Naive B cell (primary cell): ENCODE data around the gene VAT1. TPM values are rescaled to one million over a fixed set of nuclear protein-coding genes. Genes with fewer than 3 reads are reported as not detected.
"Not testable (repeated sequence)": the region's sequence is repeated elsewhere in the genome, so short reads cannot be mapped to it uniquely, and the experiment has no call there.

Experiments used
- ATAC-seq, 2 donors: fragments of 150-1000 bp; cut with Tn5 transposase; 2 replicates each; pipeline ENCODE4 v1.10.0; 2021; ENCODE audit warnings: low read depth in 2 of 2, mild to moderate bottlenecking in 2 of 2, moderate library complexity in 2 of 2
- DNase-seq: peaks from one replicate; pipeline ENCODE4 v3.0.0; 2022
- H3K27ac Mint-ChIP-seq, 6 donors: one replicate each; pipeline ENCODE4 v1.8.0; 2020 to 2022; ENCODE audit warnings: mild to moderate bottlenecking in 6 of 6, mixed read lengths in 6 of 6, moderate library complexity in 5 of 6, inconsistent platforms in 2 of 6
- H3K27me3 Mint-ChIP-seq, 3 donors: one replicate each; pipeline ENCODE4 v1.8.0; 2021 to 2022; ENCODE audit warnings: mixed read lengths in 3 of 3, mild to moderate bottlenecking in 1 of 3
- H3K36me3 Mint-ChIP-seq, 2 donors: one replicate each; pipeline ENCODE4 v1.8.0; 2020 to 2022; ENCODE audit warnings: mixed read lengths in 2 of 2, inconsistent platforms in 1 of 2, mild to moderate bottlenecking in 1 of 2
- H3K4me1 Mint-ChIP-seq, 3 donors: one replicate each; pipeline ENCODE4 v1.8.0; 2020 to 2022; ENCODE audit warnings: mixed read lengths in 3 of 3, inconsistent platforms in 1 of 3, mild to moderate bottlenecking in 1 of 3, moderate library complexity in 1 of 3
- H3K4me3 Mint-ChIP-seq, 8 donors: one replicate each; pipeline ENCODE4 v1.8.0; 2020 to 2022; ENCODE audit warnings: mild to moderate bottlenecking in 8 of 8, mixed read lengths in 8 of 8, moderate library complexity in 8 of 8, inconsistent platforms in 2 of 8
- H3K9me3 Mint-ChIP-seq, 7 donors: one replicate each; pipeline ENCODE4 v1.8.0; 2020 to 2022; ENCODE audit warnings: mixed read lengths in 7 of 7, mild to moderate bottlenecking in 5 of 7, inconsistent platforms in 2 of 7, moderate library complexity in 1 of 7
- polyA plus RNA-seq, 6 donors: library from polyadenylated mRNA; unstranded; fragments of 300-500 nt; fragmentation: Illumina TruSeq; gene quantifications; one replicate each; pipeline ENCODE4 v1.2.3, GENCODE V29; 2021; ENCODE audit warnings: low read depth in 6 of 6

Gene VAT1
- polyA plus RNA-seq, 6 donors from 2014 or later = 63.2 to 76.5 (median 74.6) TPM

DNA sequence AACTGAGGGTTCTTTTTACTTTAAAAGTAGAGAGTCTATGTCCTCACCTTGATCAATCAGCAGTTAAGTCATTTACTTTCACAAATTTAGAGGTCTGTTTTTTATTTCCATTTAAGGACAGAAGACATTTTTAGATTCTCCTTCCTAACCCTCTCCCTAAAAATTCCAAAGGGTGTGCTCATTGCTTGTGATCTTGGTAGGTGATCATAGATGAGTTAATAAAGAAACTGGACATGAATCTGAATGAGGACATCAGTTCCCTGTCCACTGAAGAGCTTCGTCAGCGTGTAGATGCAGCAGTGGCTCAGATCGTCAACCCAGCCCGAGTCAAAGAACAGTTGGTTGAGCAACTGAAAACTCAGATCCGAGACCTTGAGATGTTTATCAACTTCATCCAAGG, 33.0 kb downstream of the VAT1 start:
- Mint-ChIP-seq H3K4me1 (peaks cover 20 to 53% (median 36%) of the 10 kb centered on the region in 3 donors), H3K9me3 (no peaks in the 10 kb centered on the region), H3K27ac (peak overlapping the region in 4 of 6 donors; percentile 6 to 54 (median 34)), H3K36me3 (peaks cover 0 to 12% of the 10 kb centered on the region in 2 donors), H3K27me3 (no peaks in the 10 kb centered on the region), H3K4me3 (no peak overlapping the region)
- ATAC-seq (no peak), DNase-seq (no peak)

DNA sequence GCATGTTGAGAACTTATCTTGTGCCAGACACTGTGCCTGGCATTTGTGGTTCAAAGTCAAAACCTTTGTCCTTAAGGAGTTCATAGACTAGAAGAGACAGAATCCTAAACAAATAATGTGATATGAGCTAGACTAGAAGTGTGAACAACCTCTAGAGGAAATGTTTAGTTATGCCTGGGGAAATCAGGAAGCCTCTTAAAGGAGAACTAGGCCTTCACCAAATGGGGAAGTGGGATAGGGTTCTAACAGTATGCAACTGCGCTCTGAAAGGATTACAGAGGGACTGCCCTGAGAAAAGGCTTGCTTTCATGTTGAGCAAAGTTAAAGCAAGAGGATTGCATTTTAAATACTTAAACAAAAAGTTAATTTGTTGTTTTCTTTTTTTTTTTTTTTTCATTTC, 37.0 kb downstream of the VAT1 start:
- peak; percentile 74 to 75 for ATAC-seq
- peak overlapping the region; percentile 75 to 91 (median 86) for H3K4me3 Mint-ChIP-seq
- H3K36me3 Mint-ChIP-seq = peaks cover 0 to 4% of the 10 kb centered on the region in 2 donors
- DNase-seq = peak; percentile 80
- peaks cover 36 to 74% (median 45%) of the 10 kb centered on the region in 3 donors for H3K4me1 Mint-ChIP-seq
- no peaks in the 10 kb centered on the region for H3K27me3 Mint-ChIP-seq
- H3K27ac Mint-ChIP-seq = peak overlapping the region; percentile 66 to 96 (median 92)
- H3K9me3 Mint-ChIP-seq = no peaks in the 10 kb centered on the region

DNA sequence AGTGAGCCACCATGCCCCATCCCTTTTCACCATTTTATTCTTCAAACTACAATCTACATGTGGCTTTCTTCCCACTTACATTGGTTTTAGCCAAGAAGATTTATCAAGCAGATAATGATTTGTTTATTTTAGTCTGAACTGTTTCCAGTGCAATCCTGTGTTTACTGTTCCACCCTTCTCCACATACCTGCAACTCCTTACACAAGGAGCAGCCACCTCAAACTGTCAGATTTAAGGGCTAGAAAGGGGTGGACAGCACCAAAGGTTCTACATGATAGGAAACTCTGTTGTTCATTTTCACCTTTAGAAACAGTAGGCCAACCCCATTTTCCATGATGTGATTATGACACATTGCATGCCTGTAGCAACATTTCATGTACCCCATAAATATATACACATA, 39.9 kb downstream of the VAT1 start:
- Mint-ChIP-seq H3K27me3 (no peaks in the 10 kb centered on the region), H3K4me1 (peaks cover 40 to 78% (median 48%) of the 10 kb centered on the region in 3 donors), H3K9me3 (no peaks in the 10 kb centered on the region), H3K27ac (peak overlapping the region in 5 of 6 donors; percentile 28 to 99 (median 79)), H3K4me3 (peak overlapping the region; percentile 36 to 100 (median 98)), H3K36me3 (no peaks in the 10 kb centered on the region)
- DNase-seq (no peak), ATAC-seq (no peak)

DNA sequence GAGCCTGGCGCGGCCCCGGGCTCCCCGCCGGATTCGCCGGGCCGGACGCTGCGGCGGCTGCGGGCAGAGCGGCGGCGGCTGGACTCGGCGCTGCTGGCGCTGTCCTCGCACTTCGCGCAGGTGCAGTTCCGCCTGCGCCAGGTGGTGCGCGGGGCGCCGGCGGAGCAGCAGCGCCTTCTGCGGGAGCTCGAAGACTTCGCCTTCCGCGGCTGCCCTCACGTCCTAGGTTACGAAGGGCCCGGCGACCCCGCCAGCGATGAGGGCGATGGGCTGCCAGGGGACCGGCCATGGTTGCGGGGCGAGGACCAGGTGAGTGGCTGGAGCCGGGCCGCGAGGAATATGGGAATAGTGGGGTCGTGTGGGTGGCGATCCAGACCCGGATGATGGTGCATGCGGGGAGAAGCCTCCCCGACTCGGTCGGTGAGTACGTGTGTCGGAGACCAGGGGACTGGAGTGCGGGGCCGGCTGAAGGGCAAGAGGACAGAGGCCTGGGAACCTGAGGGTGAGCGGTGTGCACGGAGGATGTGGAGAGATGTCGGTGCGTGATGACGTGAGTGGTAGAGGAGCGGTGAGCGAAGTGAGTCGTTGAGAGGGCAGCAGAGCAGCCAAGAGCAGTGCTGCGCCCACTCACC, 41.3 kb downstream of the VAT1 start:
- Mint-ChIP-seq H3K27me3 (no peaks in the 10 kb centered on the region), H3K9me3 (no peaks in the 10 kb centered on the region), H3K27ac (peak overlapping the region; percentile 93 to 100 (median 99)), H3K4me1 (peaks cover 36 to 66% (median 47%) of the 10 kb centered on the region in 3 donors), H3K36me3 (no peaks in the 10 kb centered on the region), H3K4me3 (peak overlapping the region; percentile 86 to 100 (median 98))
- ATAC-seq (peak; percentile 61), DNase-seq (peak; percentile 73)

DNA sequence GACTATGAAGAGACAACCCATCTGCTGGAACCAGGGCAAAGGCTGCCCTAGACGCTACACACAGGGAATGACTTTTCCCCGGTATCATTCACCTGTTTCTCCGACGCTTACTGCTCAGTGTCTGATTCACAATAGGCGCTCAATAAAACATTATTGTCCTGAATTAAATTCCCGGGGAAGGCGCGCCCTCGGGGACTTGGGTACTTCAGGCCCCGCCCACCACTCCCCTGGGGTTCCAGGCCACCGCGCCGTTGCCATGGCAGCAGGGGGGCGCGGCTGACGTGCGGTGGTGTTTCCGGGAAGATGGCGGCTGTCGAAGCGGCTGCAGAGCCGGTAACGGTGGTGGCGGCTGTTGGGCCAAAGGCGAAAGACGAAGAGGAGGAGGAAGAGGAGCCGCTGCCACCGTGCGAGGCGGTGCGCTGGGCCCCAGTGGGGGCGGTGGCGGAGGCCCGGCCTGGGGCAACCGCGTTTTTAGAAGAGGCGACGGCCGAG, 41.9 kb downstream of the VAT1 start, which contains the start of gene RUNDC1:
RUNDC1 (plus strand) TSS at position 292 of the 492 bp plus-strand sequence; CDS start at position 304, 12 bp downstream.
- peaks cover 32 to 62% (median 43%) of the 10 kb centered on the region in 3 donors for H3K4me1 Mint-ChIP-seq

DNA sequence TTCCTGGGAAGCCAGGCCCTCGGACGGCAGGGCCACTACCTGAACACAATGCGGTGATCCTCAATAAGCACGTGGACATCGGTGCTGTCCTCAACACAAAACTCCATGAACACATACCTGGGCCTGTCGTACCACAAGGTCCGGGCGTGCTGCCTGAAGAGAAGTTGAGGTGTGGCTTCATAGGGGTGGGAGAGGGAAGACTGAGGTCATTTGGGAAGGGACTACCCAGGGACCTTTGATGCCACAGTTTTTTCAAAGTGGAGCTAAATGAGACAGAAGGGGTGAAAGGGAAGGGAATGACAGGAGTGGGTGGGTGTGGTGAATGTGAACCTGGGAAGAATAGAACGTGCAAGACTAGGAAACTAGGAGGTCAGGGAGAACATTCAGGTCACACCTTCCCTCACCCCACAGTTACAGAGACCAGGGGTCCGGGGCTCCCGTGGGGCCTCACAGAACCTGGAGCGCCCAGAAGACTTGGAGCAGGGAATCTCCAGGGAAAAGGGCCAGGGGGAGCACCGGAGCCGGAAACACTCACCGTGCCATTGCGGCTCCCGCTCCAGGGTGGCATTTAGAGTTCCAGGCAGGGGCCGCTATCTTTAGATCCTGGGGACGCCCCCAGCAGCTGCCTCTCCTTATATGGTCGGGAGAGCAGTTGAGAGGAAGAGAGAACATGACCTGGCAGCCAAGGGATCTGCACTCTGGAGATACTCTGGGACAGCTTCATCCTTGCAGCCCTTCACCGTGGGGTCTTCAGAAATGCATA, 42.5 kb downstream of the VAT1 start, which contains the start of gene PTGES3L:
PTGES3L (minus strand) TSS at position 570 of the 763 bp plus-strand sequence; CDS start at position 543, 27 bp downstream.
- Mint-ChIP-seq H3K27ac (peak within 1 kb of the TSS; percentile 93 to 100 (median 99)), H3K4me1 (peaks cover 26 to 56% (median 39%) of the 10 kb centered on the region in 3 donors), H3K27me3 (no peaks in the 10 kb centered on the region), H3K36me3 (no peaks in the 10 kb centered on the region), H3K9me3 (no peaks in the 10 kb centered on the region), H3K4me3 (peak within 1 kb of the TSS; percentile 86 to 100 (median 98))
- DNase-seq = no peak
- peak; percentile 11 to 17 for ATAC-seq

More for the DNA sequence above, 41.9 kb downstream of the VAT1 start, which contains the start of gene RUNDC1:
- Mint-ChIP-seq H3K27ac (peak within 1 kb of the TSS; percentile 93 to 100 (median 99)), H3K36me3 (no peaks in the 10 kb centered on the region), H3K27me3 (no peaks in the 10 kb centered on the region), H3K9me3 (no peaks in the 10 kb centered on the region), H3K4me3 (peak within 1 kb of the TSS; percentile 86 to 100 (median 98))
- DNase-seq (peak; percentile 91), ATAC-seq (peak; percentile 74 to 79)

DNA sequence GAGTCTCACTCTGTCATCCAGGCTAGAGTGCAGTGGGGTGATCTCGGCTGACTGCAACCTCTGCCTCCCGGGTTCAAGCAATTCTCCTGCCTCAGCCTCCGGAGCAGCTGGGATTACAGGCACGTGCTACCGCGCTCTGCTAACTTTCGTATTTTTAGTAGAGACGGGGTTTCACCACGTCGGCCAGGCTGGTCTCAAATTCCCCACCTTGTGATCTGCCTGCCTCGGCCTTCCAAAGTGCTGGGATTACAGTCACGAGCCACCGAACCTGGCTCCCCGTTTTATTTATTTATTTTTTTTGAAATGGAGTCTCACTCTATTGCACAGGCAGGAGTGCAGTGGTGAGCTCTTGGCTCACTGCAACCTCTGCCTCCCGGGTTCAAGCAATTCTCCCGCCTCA, 46.5 kb downstream of the VAT1 start:
- ATAC-seq = not testable (repeated sequence)

DNA sequence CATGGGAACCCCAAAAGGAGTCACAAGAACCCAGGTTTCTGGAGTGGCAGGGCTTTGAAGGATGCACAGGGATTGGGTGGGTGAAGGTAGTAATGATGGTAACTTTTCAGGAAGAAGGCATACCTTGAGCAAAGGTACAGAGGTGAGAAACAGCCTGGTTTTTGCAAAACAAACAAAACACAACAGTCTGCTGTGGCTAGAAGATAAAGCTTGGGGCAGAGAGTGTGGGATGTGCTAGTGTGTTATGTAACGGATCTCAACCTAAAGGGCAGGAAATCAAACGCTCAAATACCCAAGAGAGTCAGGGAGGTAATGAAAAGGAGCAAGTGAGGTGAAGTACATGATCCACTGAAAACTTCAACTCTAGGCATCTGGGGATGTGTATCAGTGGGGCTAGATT, 46.9 kb downstream of the VAT1 start:
- Mint-ChIP-seq H3K27ac (peak overlapping the region in 2 of 6 donors; percentile 54 to 93), H3K27me3 (no peaks in the 10 kb centered on the region), H3K4me3 (peak overlapping the region in 1 of 8 donors; percentile 64), H3K36me3 (no peaks in the 10 kb centered on the region), H3K9me3 (no peaks in the 10 kb centered on the region), H3K4me1 (peaks cover 0 to 15% (median 14%) of the 10 kb centered on the region in 3 donors)
- DNase-seq (no peak), ATAC-seq (no peak)

More for the DNA sequence above, 46.5 kb downstream of the VAT1 start:
- H3K27me3 Mint-ChIP-seq, H3K27ac Mint-ChIP-seq, H3K9me3 Mint-ChIP-seq, H3K36me3 Mint-ChIP-seq, DNase-seq: not testable (repeated sequence)
- Mint-ChIP-seq H3K4me1 (peaks cover 0 to 19% (median 16%) of the 10 kb centered on the region in 3 donors), H3K4me3 (peak overlapping the region in 1 of 8 donors; percentile 64)

DNA sequence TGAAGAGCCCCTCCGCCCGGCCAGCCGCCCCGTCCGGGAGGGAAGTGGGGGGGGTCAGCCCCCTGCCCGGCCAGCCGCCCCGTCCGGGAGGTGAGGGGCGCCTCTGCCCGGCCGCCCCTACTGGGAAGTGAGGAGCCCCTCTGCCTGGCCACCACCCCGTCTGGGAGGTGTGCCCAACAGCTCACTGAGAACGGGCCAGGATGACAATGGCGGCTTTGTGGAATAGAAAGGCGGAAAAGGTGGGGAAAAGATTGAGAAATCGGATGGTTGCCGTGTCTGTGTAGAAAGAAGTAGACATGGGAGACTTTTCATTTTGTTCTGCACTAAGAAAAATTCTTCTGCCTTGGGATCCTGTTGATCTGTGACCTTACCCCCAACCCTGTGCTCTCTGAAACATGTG, 48.9 kb downstream of the VAT1 start:
- not testable (repeated sequence) for H3K36me3 Mint-ChIP-seq, ATAC-seq, DNase-seq, H3K27ac Mint-ChIP-seq, H3K4me3 Mint-ChIP-seq, H3K4me1 Mint-ChIP-seq, H3K27me3 Mint-ChIP-seq, H3K9me3 Mint-ChIP-seq

DNA sequence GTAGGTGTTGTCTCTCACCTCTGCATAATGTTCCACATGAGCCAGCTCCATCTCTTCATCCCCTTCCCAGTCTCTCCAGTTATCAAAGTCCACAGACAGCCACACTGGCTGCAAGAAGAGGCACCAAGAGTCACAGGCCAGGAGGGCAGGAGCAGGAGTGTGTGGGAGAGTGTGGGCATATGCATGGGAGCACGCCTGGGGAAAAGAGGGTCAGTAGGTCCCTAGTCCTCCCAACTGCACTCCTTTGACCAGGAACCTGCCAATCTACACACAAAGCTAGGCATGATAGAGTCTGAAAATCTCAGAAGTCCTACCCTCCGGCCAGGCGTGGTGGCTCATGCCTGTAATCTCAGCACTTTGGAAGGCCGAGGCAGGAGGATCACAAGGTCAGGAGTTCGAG, 50.6 kb downstream of the VAT1 start:
- no peak for DNase-seq
- H3K9me3 Mint-ChIP-seq = no peaks in the 10 kb centered on the region
- peak overlapping the region in 1 of 6 donors; percentile 24 for H3K27ac Mint-ChIP-seq
- no peak for ATAC-seq
- H3K4me3 Mint-ChIP-seq = no peak overlapping the region
- no peaks in the 10 kb centered on the region for H3K36me3 Mint-ChIP-seq
- no peaks in the 10 kb centered on the region for H3K4me1 Mint-ChIP-seq
- no peaks in the 10 kb centered on the region for H3K27me3 Mint-ChIP-seq

DNA sequence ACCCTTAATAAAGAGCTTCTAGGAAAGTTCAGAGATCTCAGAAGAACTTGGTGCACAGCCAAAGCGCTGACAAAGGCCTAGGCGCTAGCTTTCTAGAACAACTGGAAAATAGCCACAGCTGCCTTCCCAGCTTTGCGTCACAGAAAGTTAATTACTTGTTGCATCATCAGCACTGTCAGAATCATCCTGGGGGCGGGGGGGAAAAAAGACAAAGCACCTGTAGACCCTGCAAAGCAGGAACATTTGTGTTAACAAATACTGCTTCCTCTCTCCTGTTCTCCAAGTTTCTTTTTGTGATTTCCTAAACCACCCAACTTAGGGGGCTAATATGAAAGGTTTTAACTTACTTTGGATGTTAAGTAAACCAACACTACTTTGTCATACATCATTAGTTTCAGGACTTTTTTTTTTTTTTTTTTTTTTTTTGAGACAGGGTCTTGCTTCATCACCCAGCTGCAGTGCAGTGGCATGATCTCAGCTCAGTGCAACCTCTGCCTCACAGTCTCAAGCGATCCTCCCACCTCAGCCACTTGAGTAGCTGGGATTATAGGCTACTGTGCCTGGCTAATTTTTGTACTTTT, 53.1 kb downstream of the VAT1 start:
- peak overlapping the region in 2 of 6 donors; percentile 23 to 81 for H3K27ac Mint-ChIP-seq

DNA sequence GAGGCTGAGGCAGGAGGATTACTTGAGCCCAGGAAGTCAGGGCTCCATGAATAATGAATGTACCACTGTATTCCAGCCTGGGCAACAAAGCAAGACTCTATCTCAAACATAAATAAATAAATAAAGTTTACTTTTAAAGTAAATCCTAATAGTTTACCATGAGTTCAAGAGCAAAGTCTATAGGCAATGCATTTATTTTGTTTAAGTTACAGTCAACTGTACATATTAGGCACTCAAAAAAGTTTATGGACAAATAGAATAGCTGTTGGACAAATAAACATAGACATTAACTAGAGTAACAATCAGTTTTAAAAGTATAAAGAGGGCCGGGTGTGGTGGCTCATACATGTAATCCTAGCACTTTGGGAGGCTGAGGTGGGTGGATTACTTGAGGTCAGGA, 54.3 kb downstream of the VAT1 start:
- peaks cover 0 to 5% of the 10 kb centered on the region in 2 donors for H3K36me3 Mint-ChIP-seq
- H3K27ac Mint-ChIP-seq = no peak overlapping the region
- no peaks in the 10 kb centered on the region for H3K9me3 Mint-ChIP-seq
- no peak for DNase-seq
- peaks cover 12 to 18% (median 13%) of the 10 kb centered on the region in 3 donors for H3K4me1 Mint-ChIP-seq
- H3K4me3 Mint-ChIP-seq = no peak overlapping the region
- ATAC-seq = no peak
- no peaks in the 10 kb centered on the region for H3K27me3 Mint-ChIP-seq

More for the DNA sequence above, 53.1 kb downstream of the VAT1 start:
- Mint-ChIP-seq H3K4me3 (peak overlapping the region in 1 of 8 donors; percentile 36), H3K4me1 (peaks cover 5 to 9% (median 6%) of the 10 kb centered on the region in 3 donors), H3K27me3 (no peaks in the 10 kb centered on the region), H3K9me3 (no peaks in the 10 kb centered on the region), H3K36me3 (no peaks in the 10 kb centered on the region)
- no peak for DNase-seq
- no peak for ATAC-seq
